Measurements from ENCODE around the gene CREG1. TPM values are rescaled to one million over a fixed set of nuclear protein-coding genes. Genes with fewer than 3 reads are reported as not detected.
A peak's percentile ranks its signal among the peaks of the same experiment; 100 is the strongest.

The CREG1 gene
- polyA plus RNA-seq, 5 donors, result 65.2 to 110 (median 95.2) TPM

DNA sequence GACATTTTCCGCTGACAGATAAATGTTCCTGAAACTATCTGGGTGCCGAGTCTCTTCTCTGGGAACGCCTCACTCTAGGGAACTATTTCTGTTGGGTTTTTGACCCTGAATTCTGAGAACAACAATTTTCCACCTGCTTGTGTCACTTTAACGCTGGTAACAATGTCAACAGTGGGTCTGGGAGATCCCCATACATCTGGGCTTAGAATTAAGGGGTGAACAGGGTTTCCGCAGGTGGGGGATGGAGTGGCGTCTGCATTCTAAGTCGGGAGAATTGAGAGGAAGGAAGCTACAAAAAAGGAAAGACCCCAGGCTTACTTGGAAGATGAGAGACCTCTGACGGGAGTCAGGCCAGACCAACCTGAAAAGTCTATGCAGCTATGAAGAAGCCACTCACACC is 44.0 kb downstream of the CREG1 start:
- DNase-seq, result no peak

- DNase-seq, result no peak
Measured at GRCh38 chr1:167507719-167508118, 45.8 kb downstream of the CREG1 start.

DNA sequence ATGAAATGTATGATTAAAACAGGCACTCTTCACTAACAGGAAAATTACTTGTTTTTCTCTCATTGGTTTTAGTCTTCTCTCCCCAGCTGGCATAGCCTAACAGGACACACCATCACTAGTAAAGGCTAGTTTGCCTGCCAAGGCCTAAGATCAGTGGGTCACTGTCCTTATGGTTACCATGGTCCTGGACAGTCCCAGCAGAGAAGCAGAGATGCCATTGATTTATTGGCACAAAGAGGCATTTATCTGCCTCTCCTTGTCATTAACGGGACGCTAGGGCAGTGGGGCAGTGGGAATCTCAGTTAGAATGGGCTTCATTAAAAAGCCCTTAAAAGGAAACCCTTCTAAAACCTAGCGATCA is 49.1 kb downstream of the CREG1 start:
- DNase-seq, result no peak

- no peak for DNase-seq
Measured at GRCh38 chr1:167503626-167504466, 49.7 kb downstream of the CREG1 start.

DNA sequence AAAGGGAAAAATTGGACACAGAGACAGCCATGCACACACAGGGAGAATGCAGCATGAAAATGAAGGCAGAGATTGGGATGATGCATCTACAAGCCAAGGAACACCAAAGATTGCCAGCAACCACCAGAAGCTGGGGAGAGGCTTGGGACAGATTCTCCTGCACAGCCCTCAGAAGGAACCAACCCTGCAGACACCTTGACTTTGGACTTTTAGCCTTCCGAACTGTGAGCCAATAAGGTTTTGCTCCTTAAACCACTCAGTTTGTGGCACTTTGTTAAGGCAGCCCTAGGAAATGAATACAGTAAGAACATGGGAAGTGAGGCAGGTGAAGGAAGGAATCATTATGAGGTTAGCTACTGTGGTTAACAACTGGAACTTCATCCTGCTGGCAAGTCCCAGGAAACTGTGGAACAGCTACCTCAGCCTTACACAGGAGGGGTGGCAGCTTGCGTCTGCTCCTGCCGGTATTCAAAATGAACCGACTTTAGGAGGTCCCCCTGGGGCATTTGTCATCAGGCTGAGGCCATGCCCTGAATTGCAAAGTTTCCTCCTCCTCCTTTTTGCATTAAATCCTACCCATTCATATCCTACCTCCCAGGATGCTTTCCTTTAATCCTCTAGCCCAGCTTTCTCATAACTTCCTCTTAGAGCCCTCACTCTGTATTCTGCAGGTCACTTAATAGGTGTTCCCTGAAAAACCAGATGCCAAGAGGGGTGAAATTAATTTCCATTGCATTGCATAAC is 50.7 kb downstream of the CREG1 start:
- DNase-seq, result no peak

- DNase-seq, result no peak
Measured at GRCh38 chr1:167502192-167502551, 51.4 kb downstream of the CREG1 start.

DNA sequence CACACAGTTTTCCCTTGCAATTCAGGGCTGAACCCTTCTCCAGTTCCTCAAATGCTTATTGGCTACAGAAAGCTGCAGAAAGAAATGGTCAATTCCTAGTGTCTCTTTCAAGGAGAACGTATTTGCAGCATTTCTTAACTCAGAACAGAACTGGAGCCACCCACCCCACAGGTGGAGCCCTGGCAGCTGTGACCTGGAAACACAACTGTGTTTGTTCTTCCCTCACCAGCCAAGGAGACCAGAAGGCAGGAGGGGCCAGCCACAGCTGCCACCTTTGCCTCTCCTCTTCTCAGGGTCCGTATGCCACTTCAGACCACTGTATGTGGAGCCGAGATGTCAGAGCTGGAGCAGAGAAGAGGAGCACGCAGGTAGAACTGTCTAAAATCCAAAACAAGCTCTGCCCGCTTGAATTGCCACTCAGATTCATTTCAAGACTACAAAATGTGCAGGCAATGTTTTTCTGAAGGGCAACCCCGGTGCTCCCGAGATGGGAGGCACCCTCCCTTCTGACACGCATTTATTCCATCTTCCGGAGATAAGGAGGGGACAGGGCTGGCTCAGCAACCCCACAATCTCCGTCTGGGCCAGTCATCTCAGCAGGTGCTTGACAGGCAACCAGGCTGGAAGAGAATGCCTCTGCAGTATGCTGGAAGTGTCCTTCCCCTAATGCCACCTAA is 51.9 kb downstream of the CREG1 start:
- no peak for DNase-seq

DNA sequence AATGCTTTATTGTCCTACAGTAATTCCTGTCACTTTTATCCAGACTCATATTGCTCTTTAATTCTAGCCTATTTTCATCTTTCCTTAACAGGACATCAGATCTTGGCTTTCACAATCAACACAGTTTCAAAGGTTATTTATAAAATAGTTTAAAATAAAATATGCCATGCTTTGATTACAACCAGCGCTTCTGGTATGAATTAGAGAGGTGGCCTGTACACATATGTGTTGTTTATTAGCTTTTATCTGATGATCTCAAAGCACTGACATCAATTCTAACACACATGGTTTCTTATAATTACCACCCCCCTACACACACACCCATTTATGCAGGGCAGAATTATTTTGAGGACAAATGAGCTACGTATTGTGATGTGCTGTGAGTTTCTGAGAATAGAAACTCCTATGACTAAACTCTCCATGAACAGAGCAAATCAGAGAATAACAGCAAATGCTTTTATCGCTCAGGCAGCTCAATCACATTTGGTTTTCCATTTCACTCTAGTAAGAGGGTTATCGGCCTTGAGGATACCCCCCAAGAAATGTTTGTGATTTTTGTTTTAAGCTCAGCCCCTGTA is 53.2 kb downstream of the CREG1 start:
- no peak for DNase-seq

- DNase-seq, result no peak
Measured at GRCh38 chr1:167499664-167500101, 53.9 kb downstream of the CREG1 start.

- DNase-seq, result no peak
Measured at GRCh38 chr1:167499106-167499505, 54.5 kb downstream of the CREG1 start.

DNA sequence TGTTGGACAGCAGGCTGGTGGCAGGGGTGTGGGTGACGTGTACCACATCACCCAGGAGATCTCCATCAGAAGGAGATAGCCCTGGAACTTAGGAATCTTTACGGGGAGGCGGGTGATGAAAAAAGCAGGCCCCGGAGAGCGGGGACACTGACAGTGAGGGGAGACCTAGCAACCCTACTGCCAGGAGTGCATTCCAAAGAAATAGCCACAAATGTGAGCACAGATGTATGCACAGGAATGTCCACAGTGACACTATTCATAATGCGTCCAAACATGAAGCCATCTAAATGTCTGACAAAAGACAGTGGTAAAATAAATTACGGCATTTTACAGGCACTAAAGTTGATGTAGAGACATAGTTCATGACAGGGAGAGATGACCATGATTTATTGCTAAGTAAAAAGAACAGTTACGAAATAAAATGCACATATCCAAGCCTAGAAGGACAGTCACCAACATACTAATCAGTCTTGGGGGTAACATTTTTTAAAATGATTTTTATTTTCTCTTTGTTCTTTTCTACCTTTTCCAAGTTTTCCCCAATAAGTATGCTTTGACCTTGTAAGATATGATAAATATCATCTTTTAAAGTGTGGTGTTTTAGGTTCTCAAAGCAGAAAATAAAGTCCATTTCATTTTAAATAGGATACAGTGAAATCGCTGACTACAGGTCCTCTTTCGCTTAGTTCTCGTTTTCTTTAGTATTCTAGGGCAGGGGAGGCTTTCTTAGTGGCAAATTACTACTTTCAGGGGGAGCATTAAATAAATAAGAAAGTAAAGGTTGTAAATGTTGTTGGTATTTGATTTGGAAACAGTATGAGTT is 56.6 kb downstream of the CREG1 start:
- DNase-seq, result no peak

- no peak for DNase-seq
Measured at GRCh38 chr1:167493372-167493771, 60.2 kb downstream of the CREG1 start.

DNA sequence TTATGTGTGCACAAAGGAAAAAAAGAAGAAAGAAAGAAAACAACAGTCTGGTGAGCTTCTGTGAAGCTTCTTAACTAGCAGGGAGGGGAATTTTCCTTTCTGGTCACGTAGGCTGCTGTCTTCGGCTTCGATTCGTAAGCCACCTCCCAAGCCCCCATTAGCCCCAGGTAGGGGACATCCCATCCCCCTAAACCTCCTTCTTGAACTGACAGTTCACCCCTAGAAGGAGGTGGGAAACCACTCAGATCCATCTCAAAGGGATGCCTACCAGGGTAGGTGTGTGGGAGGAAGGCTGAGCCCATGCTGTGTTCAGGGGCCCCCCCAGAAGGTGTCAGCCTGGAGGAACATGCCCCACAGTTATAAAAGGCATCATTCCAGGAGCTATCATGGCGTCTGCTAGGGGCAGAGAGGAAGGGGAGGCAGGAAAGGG is 61.1 kb downstream of the CREG1 start:
- DNase-seq, result no peak

GRCh38 chr1:167491586-167492461 is 61.7 kb downstream of the CREG1 start:
- DNase-seq, result peak in 1 of 2 donors; percentile 23

Other genes starting within 250 kb of the CREG1 start
- 1 to 10 TPM; 1.2 to 3.3 (median 1.7) TPM for gene CD247, start 35.2 kb downstream of the CREG1 start, polyA plus RNA-seq (ENCODE audit: insufficient read depth in 1 of 5, insufficient read length in 5 of 5, low replicate concordance in 1 of 5)
- 10 to 100 TPM; 19.8 to 21.3 (median 20.6) TPM for gene RCSD1, start 76.5 kb upstream of the CREG1 start, polyA plus RNA-seq (ENCODE audit: insufficient read depth in 1 of 5, insufficient read length in 5 of 5, low replicate concordance in 1 of 5)
- 100 to 1,000 TPM; 106 to 128 (median 118) TPM for gene MPZL1, start 168.2 kb upstream of the CREG1 start, polyA plus RNA-seq (ENCODE audit: insufficient read depth in 1 of 5, insufficient read length in 5 of 5, low replicate concordance in 1 of 5)

All from right lung (tissue), 5 donors.